ENCODE measurements around the gene RBM14. TPM values are rescaled to one million over a fixed set of nuclear protein-coding genes. Genes with fewer than 3 reads are reported as not detected.

RBM14 gene
- 27.9 and 35.2 TPM in 2 replicates for total RNA-seq

DNA sequence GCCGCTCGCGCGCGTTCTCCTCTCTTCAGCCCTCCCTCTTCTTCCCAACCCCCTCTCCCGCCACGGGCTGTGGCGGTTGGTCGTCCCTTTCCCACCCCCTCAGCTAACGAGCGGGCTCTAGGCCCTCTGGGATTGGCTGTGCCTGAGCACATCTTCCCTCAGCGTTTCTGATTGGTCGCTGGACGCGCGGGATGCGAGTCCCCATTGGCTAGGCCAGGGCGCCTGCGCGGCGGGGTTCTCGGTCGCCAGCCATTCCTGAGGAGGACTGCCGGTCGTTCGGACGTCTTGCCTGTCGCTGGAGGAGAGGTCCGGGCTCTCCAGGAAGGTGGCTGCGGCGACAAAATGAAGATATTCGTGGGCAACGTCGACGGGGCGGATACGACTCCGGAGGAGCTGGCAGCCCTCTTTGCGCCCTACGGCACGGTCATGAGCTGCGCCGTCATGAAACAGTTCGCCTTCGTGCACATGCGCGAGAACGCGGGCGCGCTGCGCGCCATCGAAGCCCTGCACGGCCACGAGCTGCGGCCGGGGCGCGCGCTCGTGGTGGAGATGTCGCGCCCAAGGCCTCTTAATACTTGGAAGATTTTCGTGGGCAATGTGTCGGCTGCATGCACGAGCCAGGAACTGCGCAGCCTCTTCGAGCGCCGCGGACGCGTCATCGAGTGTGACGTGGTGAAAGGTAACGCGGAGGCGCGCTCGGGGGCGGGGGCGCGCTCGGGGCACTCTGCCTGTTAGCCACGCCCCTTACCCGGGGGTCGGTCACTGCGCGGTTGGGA is at the start of gene RBM14:
RBM14 (plus strand) TSS at position 252 of the 776 bp plus-strand sequence; CDS start at position 343, 91 bp downstream.

GRCh38 chr11:66568124-66568916 is 48.1 kb upstream of the RBM14 start, which contains the start of gene CTSF:
TSS of gene CTSF (minus strand) at chr11:66568606. CDS start at chr11:66568486, 120 bp downstream.

DNA sequence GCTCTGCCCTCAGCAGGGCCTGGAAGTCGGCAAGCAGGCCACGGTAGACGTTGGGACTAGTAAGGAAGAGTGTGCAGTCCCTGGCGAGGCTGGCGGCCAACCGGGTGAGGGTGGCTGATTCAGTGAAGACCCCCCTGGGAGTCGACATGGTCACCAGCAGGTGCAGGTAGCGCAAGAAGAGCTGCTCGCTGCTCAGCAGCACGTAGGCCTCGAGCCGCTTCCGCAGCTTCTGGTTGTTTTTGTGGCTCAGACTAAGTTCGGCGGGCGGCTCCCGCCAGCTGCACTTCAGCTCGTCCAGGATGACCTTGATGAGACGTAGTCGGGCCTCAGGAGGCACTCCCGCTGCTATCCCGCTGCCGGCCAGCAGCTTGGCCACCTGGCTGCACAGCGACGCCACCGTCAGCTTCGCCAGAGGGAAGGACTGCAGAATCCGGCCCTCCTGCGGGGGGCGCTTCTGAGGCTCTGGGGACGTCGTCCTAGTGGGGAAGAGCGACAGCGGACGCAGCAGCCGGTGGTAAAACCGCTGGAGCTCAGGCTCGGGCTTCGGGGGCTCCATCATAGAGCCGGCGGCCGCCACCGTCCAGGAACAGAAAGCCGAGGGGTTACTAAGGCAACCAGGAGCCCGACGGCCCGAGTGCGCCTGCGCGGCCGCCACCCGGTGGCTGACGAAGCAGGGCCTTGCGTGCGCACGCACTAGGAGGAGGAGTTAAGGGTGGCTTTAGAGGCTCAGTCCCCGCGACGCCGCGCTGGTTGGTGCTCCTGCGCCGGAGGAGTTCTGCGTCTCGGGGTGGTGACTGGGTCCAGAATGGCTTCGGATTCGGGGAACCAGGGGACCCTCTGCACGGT is 23.8 kb upstream of the RBM14 start, which contains the start of the genes CCDC87 and CCS:
CCDC87 (minus strand) TSS at position 607 of the 846 bp plus-strand sequence; CDS start at position 559, 48 bp downstream.
CCS (plus strand) TSS at position 729 of the 846 bp plus-strand sequence; CDS start at position 806, 77 bp downstream.

DNA sequence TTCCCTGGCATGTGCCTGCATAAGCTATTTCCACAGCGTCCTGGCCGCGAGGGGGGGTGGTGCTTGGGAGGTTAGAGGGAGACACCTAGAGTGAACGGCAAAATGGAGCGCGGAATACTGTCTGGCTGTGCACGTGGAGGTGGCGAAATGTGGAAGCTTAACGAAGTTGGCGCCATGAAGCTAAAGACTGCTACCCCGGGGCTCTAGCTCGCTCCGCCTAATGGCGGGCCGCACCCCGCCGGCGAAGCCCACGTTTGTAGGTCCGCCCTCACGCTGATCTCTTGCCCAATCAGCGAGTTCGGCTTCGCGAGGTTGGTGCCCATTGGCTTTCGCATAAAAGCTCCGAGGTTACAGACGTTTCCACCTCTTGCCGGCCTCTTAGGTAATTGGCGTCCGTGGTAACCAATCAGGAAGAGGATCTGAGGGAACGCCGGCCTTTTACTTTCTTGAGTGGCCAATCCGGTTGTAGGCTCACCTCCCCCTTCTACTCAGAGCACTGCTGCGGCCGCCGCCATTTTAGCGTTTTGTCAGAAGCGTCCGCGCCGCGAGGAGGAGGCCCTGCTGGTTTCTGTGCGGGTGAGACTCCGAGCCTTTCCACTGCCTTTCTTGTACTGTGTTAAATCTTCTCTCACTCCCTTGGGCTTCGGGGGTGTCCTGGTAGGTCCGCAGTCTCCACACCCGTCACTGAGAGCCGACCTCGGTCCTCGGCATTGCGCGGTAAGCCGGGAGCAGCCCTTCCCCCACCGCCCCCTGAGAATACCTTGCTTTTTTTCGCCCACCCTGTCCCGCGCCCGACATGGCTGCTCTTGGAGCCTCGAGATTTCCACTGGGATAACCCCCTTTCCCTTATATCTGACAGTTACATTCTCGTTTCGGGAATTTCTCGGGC is 22.0 kb downstream of the RBM14 start, which contains the start of gene RBM4:
RBM4 (plus strand) TSS at position 527 of the 889 bp plus-strand sequence. CDS start 1,009 bp downstream, outside the sequence.

Small RNAs within 50 kb of the gene (small RNA-seq; reads per million reads assigned to genes)
- not detected for gene RNU4-39P

Other genes with a start within 250 kb of the RBM14 start
- gene SLC29A2, start 244.9 kb upstream of the RBM14 start, total RNA-seq: 0.24 and 0.81 TPM in 2 replicates
- under 0.01 TPM in 1 of 2 replicates, not detected in the other for gene NPAS4, start 195.6 kb upstream of the RBM14 start, total RNA-seq
- gene MRPL11, start 177.8 kb upstream of the RBM14 start, total RNA-seq: 19.0 and 24.8 TPM in 2 replicates
- 21.5 and 23.9 TPM in 2 replicates for gene PELI3, start 149.7 kb upstream of the RBM14 start, total RNA-seq
- gene DPP3, start 136.2 kb upstream of the RBM14 start, total RNA-seq: 38.9 and 43.0 TPM in 2 replicates
- 30.4 and 43.0 TPM in 2 replicates for gene BBS1, start 106.0 kb upstream of the RBM14 start, total RNA-seq
- gene ZDHHC24, start 70.6 kb upstream of the RBM14 start, total RNA-seq: 8.8 and 10.9 TPM in 2 replicates
- gene ACTN3, start 69.7 kb upstream of the RBM14 start, total RNA-seq: 0.16 TPM in 1 of 2 replicates, not detected in the other
- gene CTSF, start 48.0 kb upstream of the RBM14 start, total RNA-seq: 37.2 and 39.9 TPM in 2 replicates
- 0.49 and 0.85 TPM in 2 replicates for gene CCDC87, start 23.6 kb upstream of the RBM14 start, total RNA-seq
- 25.7 and 31.0 TPM in 2 replicates for gene CCS, start 23.4 kb upstream of the RBM14 start, total RNA-seq
- gene RBM4, start 22.1 kb downstream of the RBM14 start, total RNA-seq: 83.4 and 88.4 TPM in 2 replicates
- gene RBM4B, start 61.3 kb downstream of the RBM14 start, total RNA-seq: 22.1 and 23.8 TPM in 2 replicates
- gene SPTBN2, start 112.6 kb downstream of the RBM14 start, total RNA-seq: 0.24 and 0.81 TPM in 2 replicates
- gene RCE1, start 226.8 kb downstream of the RBM14 start, total RNA-seq: 12.1 and 16.1 TPM in 2 replicates
- gene LRFN4, start 240.4 kb downstream of the RBM14 start, total RNA-seq: 24.2 and 28.3 TPM in 2 replicates